DOHH2 (cell line): Measurements from ENCODE around the gene TPCN1.

Experiments
- H3F3A ChIP-seq: fragments of 200-600 bp; sonication (generic), shearing (Covaris generic); 2 replicates; pipeline ENCODE4 v1.6.0; 2016; ENCODE audit warnings: antibody characterized with exemption, mild to moderate bottlenecking; ENCODE audit not compliant: control insufficient read depth, insufficient read depth
- H3K27ac ChIP-seq: fragments of 200-600 bp; sonication (generic); 2 replicates; pipeline ENCODE4 v1.5.1; 2014; ENCODE audit warnings: low read depth, mild to moderate bottlenecking, low read length, moderate library complexity
- H3K27me3 ChIP-seq: fragments of 200-600 bp; sonication (generic); 2 replicates; pipeline ENCODE4 v1.6.1; 2014; ENCODE audit warnings: mild to moderate bottlenecking, low read length, mixed read lengths; ENCODE audit not compliant: control insufficient read depth
- H3K36me3 ChIP-seq: fragments of 200-600 bp; sonication (generic); 2 replicates; pipeline ENCODE4 v1.6.1; 2014; ENCODE audit warnings: mild to moderate bottlenecking, low read length, moderate library complexity, mixed read lengths; ENCODE audit not compliant: control insufficient read depth
- H3K4me1 ChIP-seq: fragments of 200-600 bp; sonication (generic); 2 replicates; pipeline ENCODE4 v1.6.1; 2014; ENCODE audit warnings: mild to moderate bottlenecking, low read length, mixed read lengths; ENCODE audit not compliant: control insufficient read depth
- H3K4me2 ChIP-seq: fragments of 200-600 bp; sonication (generic); 2 replicates; pipeline ENCODE4 v1.6.0; 2014; ENCODE audit warnings: mild to moderate bottlenecking, low read length, moderate library complexity
- H3K4me3 ChIP-seq: fragments of 200-600 bp; sonication (generic); 2 replicates; pipeline ENCODE4 v1.5.1; 2014; ENCODE audit warnings: mild to moderate bottlenecking, low read length, mixed read lengths
- H3K79me2 ChIP-seq: fragments of 200-600 bp; sonication (generic); 2 replicates; pipeline ENCODE4 v1.6.1; 2014; ENCODE audit warnings: mild to moderate bottlenecking, low read length, mixed read lengths; ENCODE audit not compliant: control insufficient read depth
- H3K9me2 ChIP-seq: fragments of 200-600 bp; sonication (generic); replicated peaks from 2 replicates; pipeline ENCODE4 v1.6.1; 2014; ENCODE audit warnings: mild to moderate bottlenecking, low read length, mixed read lengths; ENCODE audit not compliant: control insufficient read depth
- H3K9me3 ChIP-seq: fragments of 200-600 bp; sonication (generic); 2 replicates; pipeline ENCODE4 v1.6.1; 2014; ENCODE audit warnings: antibody characterized with exemption, low read length, mixed read lengths; ENCODE audit not compliant: control insufficient read depth, insufficient read depth
- H4K20me1 ChIP-seq: fragments of 200-600 bp; sonication (generic); 2 replicates; pipeline ENCODE4 v1.6.0; 2014; ENCODE audit warnings: low read depth, mild to moderate bottlenecking, antibody characterized with exemption, low read length, moderate library complexity; ENCODE audit not compliant: control insufficient read depth, insufficient read depth
- EZH2phosphoT487 ChIP-seq: fragments of 200-600 bp; sonication (generic); IDR thresholded peaks from 2 replicates; pipeline ENCODE4 v1.6.1; 2017; ENCODE audit warnings: borderline replicate concordance, mild to moderate bottlenecking, antibody characterized with exemption, low read length, moderate library complexity, mixed read lengths
- TF ChIP-seq, protein P1 (sequence below): fragments of 200-600 bp; sonication (generic); IDR thresholded peaks from one replicate; pipeline ENCODE4 v1.5.1; 2014; ENCODE audit warnings: antibody characterized with exemption, mild to moderate bottlenecking, low read depth, low read length; ENCODE audit not compliant: poor library complexity, severe bottlenecking

Gene TPCN1

DNA sequence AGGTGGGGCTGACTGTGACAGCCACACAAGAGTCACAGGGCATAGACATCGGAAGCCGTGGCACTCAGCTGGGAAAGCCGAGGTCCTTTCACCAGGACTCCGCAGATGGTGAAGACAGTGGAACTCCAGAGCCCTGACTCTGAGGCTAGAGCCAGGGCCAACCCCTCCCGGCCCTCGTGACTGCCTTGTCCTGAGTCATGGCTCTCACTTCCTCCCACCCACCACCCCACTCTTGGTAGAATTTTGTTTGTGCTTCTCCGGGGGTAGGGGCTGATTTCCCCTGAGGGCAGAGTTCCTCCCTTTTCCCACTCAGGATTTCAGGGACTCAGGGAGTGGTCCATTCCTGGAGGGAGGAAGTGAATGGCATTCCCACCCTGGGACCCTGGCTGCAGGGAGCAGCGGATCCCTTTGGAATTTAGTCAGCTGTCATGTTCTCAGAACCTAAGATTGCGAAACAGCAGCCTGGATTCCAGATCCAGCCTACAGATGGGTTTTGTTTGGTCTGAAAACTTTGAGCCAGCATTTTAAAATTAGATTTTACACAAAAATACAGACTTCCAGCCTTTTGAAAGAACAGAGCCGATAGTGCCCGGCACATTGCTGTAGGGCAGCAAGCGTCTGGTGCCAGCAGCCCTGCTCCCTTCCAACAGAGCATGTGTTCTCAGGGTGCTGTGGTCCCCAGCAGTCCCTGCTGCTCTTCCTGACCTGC, 50.7 kb downstream of the TPCN1 start:
- Histone ChIP-seq H3K27me3 (no peaks in the 10 kb centered on the region), H3K9me2 (no peaks in the 10 kb centered on the region), H4K20me1 (no peaks in the 10 kb centered on the region), H3F3A (no peaks in the 10 kb centered on the region), H3K4me3 (no peak overlapping the region), H3K9me3 (no peaks in the 10 kb centered on the region), H3K27ac (no peak overlapping the region), H3K4me1 (no peaks in the 10 kb centered on the region), H3K79me2 (no peaks in the 10 kb centered on the region), H3K36me3 (peaks cover 83% of the 10 kb centered on the region), H3K4me2 (no peak overlapping the region)
- no peak for TF ChIP-seq EZH2phosphoT487
- TF ChIP-seq, protein P1, sequence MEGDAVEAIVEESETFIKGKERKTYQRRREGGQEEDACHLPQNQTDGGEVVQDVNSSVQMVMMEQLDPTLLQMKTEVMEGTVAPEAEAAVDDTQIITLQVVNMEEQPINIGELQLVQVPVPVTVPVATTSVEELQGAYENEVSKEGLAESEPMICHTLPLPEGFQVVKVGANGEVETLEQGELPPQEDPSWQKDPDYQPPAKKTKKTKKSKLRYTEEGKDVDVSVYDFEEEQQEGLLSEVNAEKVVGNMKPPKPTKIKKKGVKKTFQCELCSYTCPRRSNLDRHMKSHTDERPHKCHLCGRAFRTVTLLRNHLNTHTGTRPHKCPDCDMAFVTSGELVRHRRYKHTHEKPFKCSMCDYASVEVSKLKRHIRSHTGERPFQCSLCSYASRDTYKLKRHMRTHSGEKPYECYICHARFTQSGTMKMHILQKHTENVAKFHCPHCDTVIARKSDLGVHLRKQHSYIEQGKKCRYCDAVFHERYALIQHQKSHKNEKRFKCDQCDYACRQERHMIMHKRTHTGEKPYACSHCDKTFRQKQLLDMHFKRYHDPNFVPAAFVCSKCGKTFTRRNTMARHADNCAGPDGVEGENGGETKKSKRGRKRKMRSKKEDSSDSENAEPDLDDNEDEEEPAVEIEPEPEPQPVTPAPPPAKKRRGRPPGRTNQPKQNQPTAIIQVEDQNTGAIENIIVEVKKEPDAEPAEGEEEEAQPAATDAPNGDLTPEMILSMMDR, result no peak

DNA sequence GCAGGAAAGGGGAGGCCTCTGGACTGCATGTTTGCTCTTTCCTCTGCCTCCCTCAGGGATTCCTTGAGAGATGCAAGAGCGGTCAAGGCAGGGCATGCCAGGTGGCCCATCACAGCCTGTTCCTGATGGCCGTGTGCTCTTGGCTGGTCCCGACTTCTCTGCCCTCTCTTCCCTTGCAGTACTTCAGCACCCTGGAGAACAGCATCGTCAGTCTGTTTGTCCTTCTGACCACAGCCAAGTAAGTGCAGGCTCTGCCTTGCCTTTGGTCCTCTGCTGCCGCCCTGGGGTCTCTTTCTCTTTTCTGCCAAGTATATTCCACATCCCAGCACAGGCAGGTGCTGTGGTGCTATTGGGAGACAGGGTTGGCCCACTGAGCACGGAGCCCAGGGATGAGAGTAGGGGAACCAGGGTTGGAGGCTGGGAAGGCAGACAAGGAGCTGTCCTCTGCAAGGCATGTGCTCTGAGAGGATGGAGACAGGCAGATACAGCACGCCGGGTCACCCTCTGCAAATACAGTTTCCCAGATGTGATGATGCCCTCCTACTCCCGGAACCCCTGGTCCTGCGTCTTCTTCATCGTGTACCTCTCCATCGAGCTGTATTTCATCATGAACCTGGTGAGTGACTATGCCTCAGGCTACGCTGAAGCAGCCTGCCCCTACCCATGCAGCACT, 51.9 kb downstream of the TPCN1 start:
- no peaks in the 10 kb centered on the region for H3K4me1 ChIP-seq
- no peak overlapping the region for H3K4me3 ChIP-seq
- no peak for TF ChIP-seq EZH2phosphoT487
- no peak overlapping the region for H3K4me2 ChIP-seq
- no peaks in the 10 kb centered on the region for H3K79me2 ChIP-seq
- H3F3A ChIP-seq, result no peaks in the 10 kb centered on the region
- H4K20me1 ChIP-seq, result no peaks in the 10 kb centered on the region
- H3K9me2 ChIP-seq, result no peaks in the 10 kb centered on the region
- no peaks in the 10 kb centered on the region for H3K9me3 ChIP-seq
- H3K36me3 ChIP-seq, result peaks cover 85% of the 10 kb centered on the region
- H3K27me3 ChIP-seq, result no peaks in the 10 kb centered on the region
- no peak overlapping the region for H3K27ac ChIP-seq

DNA sequence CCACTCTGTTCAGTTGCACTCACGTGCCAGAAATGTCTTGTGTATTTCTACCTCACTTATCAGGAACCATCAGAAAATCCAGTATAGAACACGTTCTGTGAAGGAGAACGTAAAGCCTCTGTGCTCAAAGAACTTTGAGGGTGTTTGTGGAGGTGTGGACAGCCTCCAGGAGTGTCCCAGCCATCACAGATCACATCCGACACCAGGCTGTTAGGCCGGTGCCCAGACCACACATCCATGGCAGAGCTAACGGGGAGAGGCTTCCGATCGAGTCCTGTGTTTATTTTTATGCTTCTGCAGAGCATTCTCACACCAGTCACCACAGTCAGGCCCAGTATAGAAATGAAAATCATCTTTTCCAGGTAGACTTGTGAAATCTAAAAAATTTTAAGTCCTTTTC, 53.6 kb downstream of the TPCN1 start:
- H3K79me2 ChIP-seq, result no peaks in the 10 kb centered on the region
- H3K4me1 ChIP-seq, result no peaks in the 10 kb centered on the region
- no peak overlapping the region for H3K4me3 ChIP-seq
- TF ChIP-seq EZH2phosphoT487, result no peak
- TF ChIP-seq, protein P1, result no peak
- H3K27me3 ChIP-seq, result no peaks in the 10 kb centered on the region
- H3F3A ChIP-seq, result no peaks in the 10 kb centered on the region; the same call in 1 of the 2 replicates
- no peak overlapping the region for H3K27ac ChIP-seq
- H3K4me2 ChIP-seq, result no peak overlapping the region
- no peaks in the 10 kb centered on the region for H3K9me3 ChIP-seq
- H3K9me2 ChIP-seq, result no peaks in the 10 kb centered on the region
- peaks cover 82% of the 10 kb centered on the region for H3K36me3 ChIP-seq
- H4K20me1 ChIP-seq, result no peaks in the 10 kb centered on the region

DNA sequence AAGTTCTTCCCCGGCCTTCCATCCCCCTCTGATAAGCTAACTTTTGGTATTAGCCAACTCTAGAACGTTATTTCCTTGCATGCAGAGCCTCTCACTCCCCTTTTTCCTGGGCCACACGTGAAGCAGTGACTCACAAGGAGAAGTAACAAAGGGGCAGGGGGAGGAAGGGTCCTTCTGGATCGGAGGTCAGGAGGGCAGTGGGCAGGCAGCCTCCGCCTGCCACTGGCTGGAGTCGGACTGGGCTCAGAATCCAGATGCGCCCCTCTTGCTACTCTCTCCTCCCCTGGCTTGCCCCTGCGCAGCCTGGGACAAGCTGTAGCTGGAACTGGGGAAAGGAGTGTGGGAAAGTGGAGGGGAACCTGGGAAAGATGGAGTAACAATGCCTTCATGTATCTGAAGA, 55.0 kb downstream of the TPCN1 start:
- Histone ChIP-seq H3K27me3 (no peaks in the 10 kb centered on the region), H3K27ac (no peak overlapping the region), H4K20me1 (no peaks in the 10 kb centered on the region), H3F3A (no peaks in the 10 kb centered on the region; the same call in 1 of the 2 replicates), H3K4me1 (no peaks in the 10 kb centered on the region), H3K9me3 (no peaks in the 10 kb centered on the region), H3K36me3 (peaks cover 88% of the 10 kb centered on the region), H3K9me2 (no peaks in the 10 kb centered on the region), H3K4me2 (no peak overlapping the region), H3K79me2 (no peaks in the 10 kb centered on the region), H3K4me3 (no peak overlapping the region)
- no peak for TF ChIP-seq EZH2phosphoT487
- TF ChIP-seq, protein P1, result no peak
